Neural progenitor cell (in vitro differentiated cells): ENCODE results near the gene HDLBP. TPM values are rescaled to one million over a fixed set of nuclear protein-coding genes. Genes with fewer than 3 reads are reported as not detected.

ENCODE experiments used
- DNase-seq: peaks from one replicate; pipeline ENCODE4 v3.0.0-alpha.2; 2016; ENCODE audit warnings: low spot score
- H2AFZ ChIP-seq: fragments of 200-600 bp; sonication (generic); replicated peaks from 2 replicates; pipeline ENCODE4 v1.6.1; 2016; ENCODE audit warnings: antibody characterized with exemption
- H3F3A ChIP-seq: fragments of 200-600 bp; sonication (generic); 2 replicates; pipeline ENCODE4 v1.6.1; 2016; ENCODE audit warnings: antibody characterized with exemption, low read depth
- H3K27ac ChIP-seq: fragments of 200-600 bp; sonication (generic); 2 replicates; pipeline ENCODE4 v1.5.1; 2016; ENCODE audit warnings: mild to moderate bottlenecking
- H3K27me3 ChIP-seq: fragments of 200-600 bp; sonication (generic); 2 replicates; pipeline ENCODE4 v1.6.1; 2016; ENCODE audit warnings: mild to moderate bottlenecking, moderate library complexity
- H3K36me3 ChIP-seq: fragments of 200-600 bp; sonication (generic); 2 replicates; pipeline ENCODE4 v1.5.1; 2016
- H3K4me1 ChIP-seq: fragments of 200-600 bp; sonication (generic); 2 replicates; pipeline ENCODE4 v1.6.1; 2016; ENCODE audit warnings: mixed run types
- H3K4me2 ChIP-seq: fragments of 200-600 bp; sonication (generic); 2 replicates; pipeline ENCODE4 v1.6.1; 2016
- H3K4me3 ChIP-seq: fragments of 200-600 bp; sonication (generic); 2 replicates; pipeline ENCODE4 v1.5.1; 2016
- H3K79me2 ChIP-seq: fragments of 200-600 bp; sonication (generic); 2 replicates; pipeline ENCODE4 v1.6.1; 2016; ENCODE audit warnings: low read depth
- H3K9ac ChIP-seq: fragments of 200-600 bp; sonication (generic); 2 replicates; pipeline ENCODE4 v1.6.1; 2016
- H3K9me3 ChIP-seq: fragments of 200-600 bp; sonication (generic); 2 replicates; pipeline ENCODE4 v1.5.1; 2016; ENCODE audit warnings: low read depth
- H4K20me1 ChIP-seq: fragments of 200-600 bp; sonication (generic); 2 replicates; pipeline ENCODE4 v1.6.1; 2016; ENCODE audit warnings: low read depth
- H3K27ac Mint-ChIP-seq: 3 replicates; pipeline ENCODE4 v1.8.0; 2021; ENCODE audit warnings: mixed read lengths
- H3K27me3 Mint-ChIP-seq: 2 replicates; pipeline ENCODE4 v1.8.0; 2022; ENCODE audit warnings: low read depth, mild to moderate bottlenecking, inconsistent platforms, moderate library complexity, mixed read lengths; ENCODE audit not compliant: insufficient read depth
- H3K36me3 Mint-ChIP-seq: 3 replicates; pipeline ENCODE4 v1.8.0; 2021; ENCODE audit warnings: mixed read lengths
- H3K4me1 Mint-ChIP-seq: 3 replicates; pipeline ENCODE4 v1.8.0; 2021; ENCODE audit warnings: mixed read lengths
- H3K4me3 Mint-ChIP-seq: 3 replicates; pipeline ENCODE4 v1.8.0; 2021; ENCODE audit warnings: mild to moderate bottlenecking, moderate library complexity, mixed read lengths
- H3K9me3 Mint-ChIP-seq: 3 replicates; pipeline ENCODE4 v1.8.0; 2020; ENCODE audit warnings: mixed read lengths
- EZH2 ChIP-seq: fragments of 200-600 bp; sonication (generic); IDR thresholded peaks from 2 replicates; pipeline ENCODE4 v1.6.1; 2017; ENCODE audit warnings: antibody characterized with exemption, mild to moderate bottlenecking, moderate library complexity
- EZH2phosphoT487 ChIP-seq: fragments of 200-600 bp; sonication (generic); IDR thresholded peaks from 2 replicates; pipeline ENCODE4 v1.6.1; 2017; ENCODE audit warnings: antibody characterized with exemption
- total RNA-seq: library from RNA; depleted of rRNA; stranded (reverse); fragments of >200 nt; gene quantifications from 2 replicates; pipeline ENCODE4 v1.2.3, GENCODE V29; 2015; ENCODE audit warnings: low replicate concordance
- TF ChIP-seq, protein P1 (sequence below): fragments of 200-600 bp; sonication (generic); IDR thresholded peaks from 2 replicates; pipeline ENCODE4 v1.5.1; 2017; ENCODE audit warnings: antibody characterized with exemption, mild to moderate bottlenecking

HDLBP gene
- total RNA-seq, 1 donor from 2014 or later: 251 TPM

- H3K36me3 ChIP-seq: no peaks in the 10 kb centered on the region
- H3K79me2 ChIP-seq: peaks cover 100% of the 10 kb centered on the region
- Mint-ChIP-seq H3K36me3 (peaks cover 6% of the 10 kb centered on the region), H3K27me3 (no peaks in the 10 kb centered on the region), H3K4me1 (peaks cover 21% of the 10 kb centered on the region), H3K27ac (peak overlapping the region; percentile 31), H3K4me3 (no peak overlapping the region), H3K9me3 (no peaks in the 10 kb centered on the region)
- H3K4me2 ChIP-seq: no peak overlapping the region
- no peak overlapping the region for H3K27ac ChIP-seq
- no peaks in the 10 kb centered on the region for H3K9me3 ChIP-seq
- no peaks in the 10 kb centered on the region for H3K27me3 ChIP-seq
- H4K20me1 ChIP-seq: peaks cover 63% of the 10 kb centered on the region
- H2AFZ ChIP-seq: no peak overlapping the region
- H3F3A ChIP-seq: no peaks in the 10 kb centered on the region
- H3K9ac ChIP-seq: no peak overlapping the region
- DNase-seq: no peak
- TF ChIP-seq EZH2phosphoT487 (no peak), EZH2 (no peak)
- H3K4me3 ChIP-seq: no peak overlapping the region
- no peaks in the 10 kb centered on the region for H3K4me1 ChIP-seq
Observed at GRCh38 chr2:241309684-241310117, 5.8 kb downstream of the HDLBP start.

GRCh38 chr2:241308832-241309500 lies 6.5 kb downstream of the HDLBP start:
- peak overlapping the region; percentile 14 for H3K9ac ChIP-seq
- H3F3A ChIP-seq: no peaks in the 10 kb centered on the region
- H3K4me3 Mint-ChIP-seq: no peak overlapping the region
- no peaks in the 10 kb centered on the region for H3K4me1 ChIP-seq
- H3K4me2 ChIP-seq: no peak overlapping the region
- no peak overlapping the region for H3K27ac ChIP-seq
- H3K36me3 Mint-ChIP-seq: peaks cover 6% of the 10 kb centered on the region
- H3K36me3 ChIP-seq: no peaks in the 10 kb centered on the region
- H3K27me3 ChIP-seq: no peaks in the 10 kb centered on the region
- H3K4me1 Mint-ChIP-seq: peaks cover 18% of the 10 kb centered on the region
- H3K27me3 Mint-ChIP-seq: no peaks in the 10 kb centered on the region
- H4K20me1 ChIP-seq: peaks cover 70% of the 10 kb centered on the region
- H3K4me3 ChIP-seq: no peak overlapping the region
- peaks cover 100% of the 10 kb centered on the region for H3K79me2 ChIP-seq
- H3K27ac Mint-ChIP-seq: no peak overlapping the region
- H3K9me3 ChIP-seq: no peaks in the 10 kb centered on the region
- no peaks in the 10 kb centered on the region for H3K9me3 Mint-ChIP-seq
- TF ChIP-seq, protein P1, sequence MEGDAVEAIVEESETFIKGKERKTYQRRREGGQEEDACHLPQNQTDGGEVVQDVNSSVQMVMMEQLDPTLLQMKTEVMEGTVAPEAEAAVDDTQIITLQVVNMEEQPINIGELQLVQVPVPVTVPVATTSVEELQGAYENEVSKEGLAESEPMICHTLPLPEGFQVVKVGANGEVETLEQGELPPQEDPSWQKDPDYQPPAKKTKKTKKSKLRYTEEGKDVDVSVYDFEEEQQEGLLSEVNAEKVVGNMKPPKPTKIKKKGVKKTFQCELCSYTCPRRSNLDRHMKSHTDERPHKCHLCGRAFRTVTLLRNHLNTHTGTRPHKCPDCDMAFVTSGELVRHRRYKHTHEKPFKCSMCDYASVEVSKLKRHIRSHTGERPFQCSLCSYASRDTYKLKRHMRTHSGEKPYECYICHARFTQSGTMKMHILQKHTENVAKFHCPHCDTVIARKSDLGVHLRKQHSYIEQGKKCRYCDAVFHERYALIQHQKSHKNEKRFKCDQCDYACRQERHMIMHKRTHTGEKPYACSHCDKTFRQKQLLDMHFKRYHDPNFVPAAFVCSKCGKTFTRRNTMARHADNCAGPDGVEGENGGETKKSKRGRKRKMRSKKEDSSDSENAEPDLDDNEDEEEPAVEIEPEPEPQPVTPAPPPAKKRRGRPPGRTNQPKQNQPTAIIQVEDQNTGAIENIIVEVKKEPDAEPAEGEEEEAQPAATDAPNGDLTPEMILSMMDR: no peak
- TF ChIP-seq EZH2phosphoT487: no peak
- no peak overlapping the region for H2AFZ ChIP-seq
- DNase-seq: no peak

DNA sequence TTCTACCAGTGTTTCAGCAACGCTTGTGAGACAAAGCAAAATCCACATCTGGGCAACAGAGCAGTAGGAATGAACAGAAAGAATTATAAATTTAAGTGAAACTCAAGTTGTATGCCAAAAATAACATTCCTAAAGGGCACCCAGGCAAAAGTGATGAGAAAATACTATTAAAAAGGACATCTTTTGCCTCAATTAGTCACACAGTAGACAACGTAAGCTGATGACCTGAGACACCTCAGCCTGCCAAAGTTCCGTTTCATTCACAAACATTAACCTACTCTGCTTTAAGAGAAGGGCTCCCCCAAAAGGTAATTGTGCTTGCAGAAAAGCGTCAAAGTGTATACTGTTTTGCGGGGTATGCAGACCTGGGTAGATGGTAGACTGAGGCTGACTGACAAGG lies 7.2 kb downstream of the HDLBP start:
- no peaks in the 10 kb centered on the region for H3K27me3 Mint-ChIP-seq
- no peaks in the 10 kb centered on the region for H3K27me3 ChIP-seq
- peaks cover 13% of the 10 kb centered on the region for H3K4me1 Mint-ChIP-seq
- no peak overlapping the region for H3K27ac ChIP-seq
- peaks cover 6% of the 10 kb centered on the region for H3K36me3 Mint-ChIP-seq
- no peak overlapping the region for H3K4me3 ChIP-seq
- H3K4me3 Mint-ChIP-seq: no peak overlapping the region
- H3K36me3 ChIP-seq: no peaks in the 10 kb centered on the region
- H4K20me1 ChIP-seq: peaks cover 72% of the 10 kb centered on the region
- peak overlapping the region; percentile 6 for H3K9ac ChIP-seq
- no peaks in the 10 kb centered on the region for H3K4me1 ChIP-seq
- no peaks in the 10 kb centered on the region for H3K9me3 ChIP-seq
- H2AFZ ChIP-seq: no peak overlapping the region
- no peak overlapping the region for H3K27ac Mint-ChIP-seq
- no peaks in the 10 kb centered on the region for H3F3A ChIP-seq
- no peaks in the 10 kb centered on the region for H3K9me3 Mint-ChIP-seq
- no peak overlapping the region for H3K4me2 ChIP-seq
- TF ChIP-seq, protein P1: no peak
- TF ChIP-seq EZH2phosphoT487: no peak
- TF ChIP-seq EZH2: no peak
- peaks cover 100% of the 10 kb centered on the region for H3K79me2 ChIP-seq
- no peak for DNase-seq

DNA sequence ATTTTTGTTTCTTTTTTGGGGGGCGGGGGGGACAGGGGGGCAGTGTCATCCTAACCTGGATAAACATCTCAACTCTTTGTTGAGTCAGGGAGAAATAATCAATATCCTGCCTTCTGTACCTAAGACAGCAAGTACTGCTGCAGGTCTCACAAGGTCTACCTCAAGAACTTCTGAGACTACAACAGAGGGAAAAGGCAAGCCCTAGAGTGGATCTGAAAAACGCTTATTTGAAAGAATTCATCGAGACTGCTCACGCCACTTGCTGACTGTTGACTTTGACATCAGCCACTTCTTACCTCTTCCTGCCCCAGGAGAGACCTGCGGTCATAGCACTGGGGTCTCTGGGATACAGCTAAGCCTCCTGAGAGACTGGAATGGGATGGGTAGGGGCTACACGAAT lies 8.4 kb downstream of the HDLBP start:
- Mint-ChIP-seq H3K27me3 (no peaks in the 10 kb centered on the region), H3K4me3 (no peak overlapping the region), H3K4me1 (peaks cover 9% of the 10 kb centered on the region), H3K9me3 (no peaks in the 10 kb centered on the region), H3K36me3 (peaks cover 6% of the 10 kb centered on the region), H3K27ac (no peak overlapping the region)
- H3K27me3 ChIP-seq: no peaks in the 10 kb centered on the region
- H3F3A ChIP-seq: no peaks in the 10 kb centered on the region
- H3K4me2 ChIP-seq: no peak overlapping the region
- H3K9me3 ChIP-seq: no peaks in the 10 kb centered on the region
- H3K4me1 ChIP-seq: no peaks in the 10 kb centered on the region
- peaks cover 81% of the 10 kb centered on the region for H4K20me1 ChIP-seq
- H3K79me2 ChIP-seq: peaks cover 100% of the 10 kb centered on the region
- TF ChIP-seq, protein P1: no peak
- TF ChIP-seq EZH2phosphoT487: no peak
- H3K9ac ChIP-seq: no peak overlapping the region
- H3K27ac ChIP-seq: no peak overlapping the region
- no peak overlapping the region for H3K4me3 ChIP-seq
- H3K36me3 ChIP-seq: no peaks in the 10 kb centered on the region
- no peak for DNase-seq
- H2AFZ ChIP-seq: no peak overlapping the region
